ENCODE measurements around the gene REG1B.

Gene REG1B

GRCh38 chr2:79041032-79041448 lies 46.8 kb downstream of the REG1B start:
- DNase-seq (ENCODE audit: low read depth, low spot score): peak; percentile 11
- H3K9ac ChIP-seq (ENCODE audit: insufficient read length, low read depth): no peak overlapping the region
- no peaks in the 10 kb centered on the region for H3K4me1 ChIP-seq (ENCODE audit: insufficient read depth, insufficient read length)
- TF ChIP-seq ZNF274 (IDR thresholded peaks at IDR 0.05; ENCODE audit: low read depth, low read length): no peak
- no peak for TF ChIP-seq YY1 (IDR thresholded peaks at IDR 0.05; ENCODE audit: insufficient read depth, insufficient read length)
- no peak for TF ChIP-seq SUZ12 (IDR thresholded peaks at IDR 0.05; ENCODE audit: extremely low read depth, insufficient read depth, insufficient read length)
- no peaks in the 10 kb centered on the region for H3K36me3 ChIP-seq (ENCODE audit: insufficient read depth, insufficient read length, low read length)
- no peaks in the 10 kb centered on the region for H3K9me3 ChIP-seq (ENCODE audit: insufficient read depth, low read length)
- no peaks in the 10 kb centered on the region for H3K27me3 ChIP-seq (ENCODE audit: insufficient read depth, insufficient read length)
- H3K4me3 ChIP-seq (ENCODE audit: insufficient read length, low read depth): no peak overlapping the region

- no peaks in the 10 kb centered on the region for H3K9me3 ChIP-seq (ENCODE audit: insufficient read depth, low read length)
- H3K9ac ChIP-seq (ENCODE audit: insufficient read length, low read depth): no peak overlapping the region
- H3K27me3 ChIP-seq (ENCODE audit: insufficient read depth, insufficient read length): no peaks in the 10 kb centered on the region
- TF ChIP-seq YY1 (IDR thresholded peaks at IDR 0.05; ENCODE audit: insufficient read depth, insufficient read length) (no peak), ZNF274 (IDR thresholded peaks at IDR 0.05; ENCODE audit: low read depth, low read length) (no peak), SUZ12 (IDR thresholded peaks at IDR 0.05; ENCODE audit: extremely low read depth, insufficient read depth, insufficient read length) (no peak)
- H3K36me3 ChIP-seq (ENCODE audit: insufficient read depth, insufficient read length, low read length): no peaks in the 10 kb centered on the region
- no peak overlapping the region for H3K4me3 ChIP-seq (ENCODE audit: insufficient read length, low read depth)
- no peaks in the 10 kb centered on the region for H3K4me1 ChIP-seq (ENCODE audit: insufficient read depth, insufficient read length)
- DNase-seq (ENCODE audit: low read depth, low spot score): no peak
Observed at GRCh38 chr2:79039944-79040343, 47.8 kb downstream of the REG1B start.

Measured in NT2/D1 (cell line).